ENCODE results near the gene HIBCH.

GRCh38 chr2:190277234-190278112 lies 42.2 kb downstream of the HIBCH start:
- TF ChIP-seq USF2 (IDR thresholded peaks at IDR 0.05), result no peak
- TF ChIP-seq TP53 (CRISPR knock-in tag; IDR thresholded peaks at IDR 0.05), result no peak
- TF ChIP-seq CTCF (IDR thresholded peaks at IDR 0.05), result peak; percentile 77
- TF ChIP-seq KDM5A (IDR thresholded peaks at IDR 0.05), result no peak
- TF ChIP-seq ZSCAN20 (CRISPR knock-in tag; IDR thresholded peaks at IDR 0.05), result no peak

Measured in A549 (cell line).